Pons (tissue), 1 donor: Measurements from ENCODE around the gene ABHD4.
A peak's percentile ranks its signal among the peaks of the same experiment; 100 is the strongest.
"Not testable (repeated sequence)": the region's sequence is repeated elsewhere in the genome, so short reads cannot be mapped to it uniquely, and the experiment has no call there.

Experiments
- DNase-seq: peaks from one replicate; pipeline ENCODE4 v3.0.0-alpha.2; 2016; ENCODE audit warnings: low spot score

The ABHD4 gene

GRCh38 chr14:22589096-22589839, 8.8 kb upstream of the ABHD4 start, which contains the start of gene DAD1:
Gene DAD1, minus strand, starts transcription at chr14:22589224. Its CDS starts 67 bp downstream, at chr14:22589157.
- DNase-seq, result peak; percentile 100

GRCh38 chr14:22593189-22593588, 4.9 kb upstream of the ABHD4 start:
- no peak for DNase-seq

- DNase-seq, result no peak
Observed at GRCh38 chr14:22593601-22594000, 4.5 kb upstream of the ABHD4 start.

GRCh38 chr14:22594156-22594716, 3.9 kb upstream of the ABHD4 start:
- no peak for DNase-seq

GRCh38 chr14:22596354-22596879, 1.7 kb upstream of the ABHD4 start:
- no peak for DNase-seq

GRCh38 chr14:22597265-22597664, 835 bp upstream of the ABHD4 start:
- DNase-seq, result no peak

GRCh38 chr14:22597771-22598098, 365 bp upstream of the ABHD4 start:
- DNase-seq, result no peak

- peak; percentile 19 for DNase-seq
Observed at GRCh38 chr14:22598896-22599244, 770 bp downstream of the ABHD4 start.

GRCh38 chr14:22599349-22599748, 1.2 kb downstream of the ABHD4 start:
- no peak for DNase-seq

- DNase-seq, result no peak
Observed at GRCh38 chr14:22600027-22600426, 1.9 kb downstream of the ABHD4 start.

- DNase-seq, result no peak
Observed at GRCh38 chr14:22601456-22601855, 3.4 kb downstream of the ABHD4 start.

- DNase-seq, result no peak
Observed at GRCh38 chr14:22601996-22602395, 3.9 kb downstream of the ABHD4 start.

GRCh38 chr14:22602862-22603261, 4.8 kb downstream of the ABHD4 start:
- DNase-seq, result no peak

GRCh38 chr14:22606380-22606779, 8.3 kb downstream of the ABHD4 start:
- no peak for DNase-seq

GRCh38 chr14:22607291-22607690, 9.2 kb downstream of the ABHD4 start:
- DNase-seq, result no peak

GRCh38 chr14:22610931-22611330, 12.8 kb downstream of the ABHD4 start:
- DNase-seq, result no peak

GRCh38 chr14:22613106-22613695, 15.1 kb downstream of the ABHD4 start:
- no peak for DNase-seq

GRCh38 chr14:22613736-22614239, 15.7 kb downstream of the ABHD4 start:
- DNase-seq, result no peak

GRCh38 chr14:22614240-22614799, 16.2 kb downstream of the ABHD4 start:
- DNase-seq, result no peak

- DNase-seq, result not testable (repeated sequence)
Observed at GRCh38 chr14:22615765-22616164, 17.7 kb downstream of the ABHD4 start.

GRCh38 chr14:22622255-22622654, 24.2 kb downstream of the ABHD4 start:
- DNase-seq, result no peak

- peak; percentile 12 for DNase-seq
Observed at GRCh38 chr14:22623047-22623446, 24.9 kb downstream of the ABHD4 start.

- DNase-seq, result no peak
Observed at GRCh38 chr14:22626590-22626989, 28.5 kb downstream of the ABHD4 start.
